Stimulated activated CD4-positive, alpha-beta T cell treated with anti-CD3 and anti-CD28 coated beads, Interleukin-2, amount 100 ng/mL, for 4 hours (primary cell): ENCODE results near the gene FCRL3.

Source experiments
- DNase-seq: peaks from one replicate; pipeline ENCODE4 v3.0.0-alpha.2; 2020; ENCODE audit warnings: low read depth

Gene FCRL3

GRCh38 chr1:157678721-157679120, 21.8 kb downstream of the FCRL3 start:
- DNase-seq = no peak

- no peak for DNase-seq
Observed at GRCh38 chr1:157673008-157673407, 27.6 kb downstream of the FCRL3 start.

- no peak for DNase-seq
Observed at GRCh38 chr1:157671895-157672294, 28.7 kb downstream of the FCRL3 start.

GRCh38 chr1:157659576-157660247, 40.9 kb downstream of the FCRL3 start:
- DNase-seq = no peak

GRCh38 chr1:157658571-157658970, 42.0 kb downstream of the FCRL3 start:
- DNase-seq = no peak

GRCh38 chr1:157653494-157653873, 47.1 kb downstream of the FCRL3 start:
- no peak for DNase-seq

GRCh38 chr1:157652859-157653493, 47.6 kb downstream of the FCRL3 start:
- no peak for DNase-seq

- no peak for DNase-seq
Observed at GRCh38 chr1:157648317-157648716, 52.3 kb downstream of the FCRL3 start.

- no peak for DNase-seq
Observed at GRCh38 chr1:157646144-157646543, 54.4 kb downstream of the FCRL3 start.

GRCh38 chr1:157641177-157641576, 59.4 kb downstream of the FCRL3 start:
- no peak for DNase-seq

- DNase-seq = no peak
Observed at GRCh38 chr1:157639800-157640199, 60.8 kb downstream of the FCRL3 start.

GRCh38 chr1:157628773-157629172, 71.8 kb downstream of the FCRL3 start:
- no peak for DNase-seq
